Spinal cord (tissue), 10 donors: ENCODE data around the gene NIFK. TPM values are rescaled to one million over a fixed set of nuclear protein-coding genes. Genes with fewer than 3 reads are reported as not detected.

ENCODE experiments used
- DNase-seq, 6 donors: peaks; one replicate each; pipeline versions ENCODE4 v3.0.0 to v3.0.0-alpha.2; 2013 to 2015; ENCODE audit warnings: low spot score in 6 of 6, low read depth in 4 of 6
- H3K27ac ChIP-seq: one replicate; pipeline ENCODE4 v1.5.1; 2013; ENCODE audit warnings: low read depth, low read length, control low read depth
- H3K27me3 ChIP-seq: one replicate; pipeline ENCODE4 v1.6.1; 2013; ENCODE audit warnings: low read length; ENCODE audit not compliant: control insufficient read depth, insufficient read depth
- H3K36me3 ChIP-seq: one replicate; pipeline ENCODE4 v1.6.1; 2013; ENCODE audit warnings: low read length; ENCODE audit not compliant: control insufficient read depth, insufficient read depth
- H3K4me1 ChIP-seq: one replicate; pipeline ENCODE4 v1.6.1; 2013; ENCODE audit warnings: low read length; ENCODE audit not compliant: control insufficient read depth, insufficient read depth
- H3K4me3 ChIP-seq: one replicate; pipeline ENCODE4 v1.5.1; 2013; ENCODE audit warnings: low read depth, low read length, control low read depth
- H3K9me3 ChIP-seq: one replicate; pipeline ENCODE4 v1.6.1; 2013; ENCODE audit warnings: low read length; ENCODE audit not compliant: control insufficient read depth, insufficient read depth
- WGBS: methylation state at CpG from one replicate; pipeline ENCODE4 v1.1.5; 2013; ENCODE audit warnings: missing lambda C conversion rate; ENCODE audit not compliant: insufficient coverage; 5-methylcytosine and 5-hydroxymethylcytosine counted together
- polyA plus RNA-seq, 2 donors: library from polyadenylated mRNA; unstranded; fragments of 120-200 nt; gene quantifications; one replicate each; pipeline ENCODE4 v1.2.1, GENCODE V29; 2013; ENCODE audit not compliant: insufficient read length in 2 of 2
- total RNA-seq, 2 donors: library from RNA; depleted of rRNA in 1 of 2; stranded (reverse); fragments of 120-200 nt in 1 of 2; fragments of >200 nt in 1 of 2; gene quantifications; one replicate each; pipeline versions ENCODE4 v1.2.3 to v1.2.4, GENCODE V29; 2013 to 2014
- donor health status: healthy.

The NIFK gene
- total and polyA plus RNA-seq, 4 donors, result 44.9 to 62.9 (median 55.2) TPM

DNA sequence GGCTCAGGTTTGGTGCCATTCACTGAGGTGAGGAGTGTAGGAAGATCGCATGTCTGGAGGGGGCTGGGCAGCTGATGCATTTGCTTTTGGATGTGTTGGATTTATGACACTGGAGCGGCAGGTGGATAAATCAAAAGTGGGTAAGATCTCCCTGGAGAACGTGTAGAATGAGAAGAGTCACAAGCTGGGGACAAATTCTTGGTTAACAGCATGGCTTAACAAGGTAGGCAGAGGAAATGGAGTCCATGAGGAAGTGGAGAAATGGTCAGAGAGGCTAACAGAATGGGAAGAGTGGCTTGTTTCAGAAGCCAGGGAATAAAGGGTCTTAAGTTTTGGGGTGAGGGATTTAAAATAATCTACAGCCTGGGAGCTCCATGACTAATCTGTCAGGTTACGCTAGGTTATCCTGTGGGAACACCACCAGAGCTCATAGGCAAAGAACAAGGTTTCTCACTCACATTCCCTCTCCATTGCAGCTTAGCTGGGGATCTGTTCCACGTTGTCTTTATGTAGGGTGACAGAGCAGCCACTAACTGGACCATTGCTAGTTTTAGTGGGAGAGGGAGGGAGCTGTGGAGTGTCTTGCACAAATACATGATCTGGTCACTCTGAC, 31.6 kb upstream of the NIFK start:
- H3K36me3 ChIP-seq, result peaks cover 22% of the 10 kb centered on the region
- H3K4me3 ChIP-seq, result no peak overlapping the region
- DNase-seq, result no peak
- no peak overlapping the region for H3K27ac ChIP-seq
- no peaks in the 10 kb centered on the region for H3K4me1 ChIP-seq
- H3K27me3 ChIP-seq, result no peaks in the 10 kb centered on the region
- WGBS, result 85% methylated on average over 4 of the region's 5 CpGs
- no peaks in the 10 kb centered on the region for H3K9me3 ChIP-seq

DNA sequence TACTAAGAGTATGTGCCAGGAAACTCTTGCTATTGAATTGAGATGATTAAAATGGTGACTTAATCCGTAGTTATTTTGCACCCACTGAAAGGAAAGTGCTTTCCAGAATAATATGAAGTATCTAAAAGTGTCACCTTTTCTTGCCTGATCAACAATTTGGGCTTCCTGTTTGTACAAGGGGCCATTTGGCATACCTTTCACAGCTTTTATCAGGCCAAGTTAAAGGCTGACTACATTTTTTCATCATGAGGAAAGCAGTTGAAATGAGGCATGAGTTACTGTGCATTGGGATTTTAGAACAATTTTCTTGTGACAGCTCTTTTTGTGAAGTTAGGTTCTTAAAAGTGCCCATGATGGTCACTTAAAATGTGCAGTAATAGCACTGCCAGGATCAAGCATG, 29.9 kb upstream of the NIFK start:
- no peak overlapping the region for H3K4me3 ChIP-seq
- no peak for DNase-seq
- no peaks in the 10 kb centered on the region for H3K9me3 ChIP-seq
- 100% methylated on average over 1 of the region's 1 CpG for WGBS
- H3K4me1 ChIP-seq, result no peaks in the 10 kb centered on the region
- no peaks in the 10 kb centered on the region for H3K27me3 ChIP-seq
- H3K27ac ChIP-seq, result no peak overlapping the region
- peaks cover 29% of the 10 kb centered on the region for H3K36me3 ChIP-seq

DNA sequence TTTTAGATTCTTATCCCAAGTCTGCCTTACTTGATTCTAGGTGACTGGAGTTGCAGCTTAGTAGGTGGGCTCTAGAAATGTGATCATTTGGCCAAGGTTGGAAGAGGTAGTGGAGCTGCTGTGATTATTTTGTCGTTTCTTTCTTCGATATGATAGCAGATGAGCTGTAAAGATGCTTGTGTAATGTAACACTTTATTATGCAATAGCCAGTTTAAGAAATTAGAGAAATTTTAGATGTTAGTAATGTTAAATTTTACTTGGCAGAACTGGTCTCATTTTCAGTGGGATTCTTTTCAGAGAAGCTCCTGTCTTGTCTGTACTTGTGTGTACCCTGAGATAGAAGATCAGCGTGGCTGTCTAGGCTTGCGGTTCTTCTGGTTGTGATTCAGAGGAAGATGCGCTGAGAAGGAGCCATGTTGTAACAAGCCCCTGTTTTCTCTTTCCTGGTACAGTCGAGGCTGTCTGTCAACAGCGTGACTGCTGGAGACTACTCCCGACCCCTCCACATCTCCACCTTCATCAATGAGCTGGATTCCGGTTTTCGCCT, 28.1 kb upstream of the NIFK start:
- no peak for DNase-seq
- no peaks in the 10 kb centered on the region for H3K9me3 ChIP-seq
- no peaks in the 10 kb centered on the region for H3K27me3 ChIP-seq
- H3K4me3 ChIP-seq, result no peak overlapping the region
- H3K27ac ChIP-seq, result no peak overlapping the region
- H3K4me1 ChIP-seq, result no peaks in the 10 kb centered on the region
- H3K36me3 ChIP-seq, result peaks cover 28% of the 10 kb centered on the region
- 100% methylated on average over 5 of the region's 10 CpGs for WGBS

DNA sequence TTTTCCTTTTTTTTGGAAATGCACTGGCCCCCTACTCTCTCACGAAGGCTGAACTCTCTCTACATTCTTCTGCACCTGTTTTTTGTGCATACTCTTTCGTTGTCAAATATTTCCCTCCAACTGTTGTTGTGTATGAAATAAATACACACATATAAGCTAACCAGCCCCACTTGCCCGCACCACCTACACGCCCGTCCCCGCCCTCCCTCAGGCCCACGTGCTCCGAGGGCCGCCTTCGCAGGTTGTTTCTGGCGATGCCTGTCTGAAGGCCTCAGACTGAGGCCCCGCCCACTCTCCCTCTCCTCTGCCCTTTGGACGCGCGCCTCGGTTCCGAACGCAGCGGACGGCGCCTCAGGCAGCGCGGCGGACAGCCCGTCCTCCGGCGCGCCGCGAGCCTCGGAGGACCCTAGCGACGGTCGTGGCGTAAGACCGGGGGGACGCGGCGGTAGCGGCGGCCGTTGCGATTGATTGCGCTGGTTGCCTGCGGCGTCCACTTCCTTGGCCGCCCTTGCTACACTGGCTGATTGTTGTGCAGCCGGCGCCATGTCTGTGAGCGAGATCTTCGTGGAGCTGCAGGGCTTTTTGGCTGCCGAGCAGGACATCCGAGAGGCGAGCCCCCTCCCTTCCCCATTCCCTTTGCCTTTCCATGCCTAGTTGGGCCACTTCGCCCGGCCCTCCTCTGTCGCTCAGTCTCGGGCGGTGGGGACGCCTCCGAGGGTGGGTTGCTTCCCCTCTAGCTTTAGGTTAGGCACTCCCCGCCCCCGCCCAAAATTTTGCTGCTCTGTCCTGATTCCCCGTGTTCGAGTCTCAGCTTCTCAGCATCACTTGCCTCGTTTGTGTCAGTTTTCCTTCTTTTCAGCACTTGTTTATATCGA, 18.8 kb upstream of the NIFK start, which contains the start of gene TSN:
Gene TSN, plus strand, starts transcription at position 415 of the 875 bp plus-strand sequence. Its CDS starts 129 bp downstream, at position 544.
- no peaks in the 10 kb centered on the region for H3K9me3 ChIP-seq
- WGBS, result under 1% methylated on average over 64 of the region's 67 CpGs
- H3K4me3 ChIP-seq, result peak within 1 kb of the TSS; percentile 80
- peak; percentile 92 to 99 (median 96) for DNase-seq
- peaks cover 5% of the 10 kb centered on the region for H3K36me3 ChIP-seq
- H3K4me1 ChIP-seq, result peaks cover 9% of the 10 kb centered on the region
- H3K27me3 ChIP-seq, result no peaks in the 10 kb centered on the region
- H3K27ac ChIP-seq, result peak within 1 kb of the TSS; percentile 79

DNA sequence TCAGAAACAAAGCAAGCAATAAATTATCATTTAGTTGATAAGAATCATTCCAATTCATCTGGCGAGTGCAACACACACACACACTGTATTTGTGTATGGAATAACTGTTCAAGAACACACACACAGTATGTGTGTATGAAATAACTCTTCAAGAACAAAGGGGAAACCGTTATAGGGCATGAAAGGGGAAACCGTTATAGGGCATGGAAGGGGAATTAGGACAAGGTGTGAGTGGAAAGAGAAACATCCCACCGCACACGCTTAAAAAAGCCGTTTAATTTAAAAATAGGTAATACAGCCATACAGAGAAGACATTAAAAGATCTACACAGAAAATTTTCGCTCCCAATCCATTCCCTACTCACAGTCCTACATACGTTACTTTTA, 18.2 kb upstream of the NIFK start:
- H3K27ac ChIP-seq, result peak overlapping the region; percentile 29
- peaks cover 9% of the 10 kb centered on the region for H3K4me1 ChIP-seq
- H3K9me3 ChIP-seq, result no peaks in the 10 kb centered on the region
- peak overlapping the region; percentile 78 for H3K4me3 ChIP-seq
- peaks cover 5% of the 10 kb centered on the region for H3K36me3 ChIP-seq
- no peak for DNase-seq
- WGBS, result 0% methylated on average over 2 of the region's 8 CpGs
- H3K27me3 ChIP-seq, result no peaks in the 10 kb centered on the region

DNA sequence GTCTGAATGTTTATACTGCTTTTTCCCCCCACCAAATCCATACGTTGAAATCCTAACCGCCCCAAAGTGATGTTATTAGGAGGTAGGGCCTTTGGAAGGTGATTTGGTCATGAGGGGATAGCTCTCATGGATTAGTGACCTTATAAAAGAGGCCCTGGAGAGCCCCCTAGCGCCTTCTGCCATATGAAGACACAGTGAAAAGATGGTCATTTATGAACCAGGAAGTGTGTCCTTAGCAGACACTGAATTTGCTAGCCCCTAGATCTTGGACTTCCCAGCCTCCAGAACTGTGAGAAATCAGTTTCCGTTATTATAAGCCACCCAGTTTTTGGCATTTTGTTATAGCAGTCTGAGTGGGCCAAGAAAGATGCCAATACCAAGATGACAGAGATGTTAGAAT, 11.5 kb upstream of the NIFK start:
- Histone ChIP-seq H3K4me1 (no peaks in the 10 kb centered on the region), H3K27me3 (no peaks in the 10 kb centered on the region), H3K27ac (no peak overlapping the region), H3K4me3 (no peak overlapping the region), H3K9me3 (no peaks in the 10 kb centered on the region), H3K36me3 (no peaks in the 10 kb centered on the region)
- peak in 1 of 6 donors; percentile 3 for DNase-seq
- 11% methylated on average over 1 of the region's 4 CpGs for WGBS

DNA sequence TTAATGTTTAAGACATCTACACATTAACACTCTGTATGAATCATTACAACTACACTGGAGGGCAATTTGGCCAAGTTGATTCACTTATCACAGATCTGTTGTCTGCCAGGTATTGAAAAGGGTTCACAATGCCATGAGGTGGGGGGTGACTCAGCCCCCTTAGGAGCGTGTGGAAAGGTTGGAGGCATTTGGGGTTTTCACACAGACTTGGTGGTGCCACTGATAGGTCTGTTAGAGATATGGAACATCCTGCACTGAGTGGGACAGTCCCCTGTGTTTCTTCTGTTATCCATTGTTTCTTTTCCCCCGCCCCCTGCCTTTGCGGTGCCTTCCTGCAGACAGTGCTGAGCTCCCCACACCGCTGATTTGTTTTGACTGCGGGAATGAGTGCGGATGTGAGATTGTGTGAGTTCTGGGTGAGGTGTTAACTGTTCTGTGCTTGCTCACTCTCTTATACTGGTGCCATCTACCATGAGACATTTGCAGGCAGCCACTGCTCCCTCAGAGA, 9.4 kb upstream of the NIFK start:
- no peak overlapping the region for H3K27ac ChIP-seq
- no peak for DNase-seq
- 71% methylated on average over 1 of the region's 6 CpGs for WGBS
- no peak overlapping the region for H3K4me3 ChIP-seq
- H3K9me3 ChIP-seq, result no peaks in the 10 kb centered on the region
- H3K27me3 ChIP-seq, result no peaks in the 10 kb centered on the region
- no peaks in the 10 kb centered on the region for H3K4me1 ChIP-seq
- H3K36me3 ChIP-seq, result no peaks in the 10 kb centered on the region

DNA sequence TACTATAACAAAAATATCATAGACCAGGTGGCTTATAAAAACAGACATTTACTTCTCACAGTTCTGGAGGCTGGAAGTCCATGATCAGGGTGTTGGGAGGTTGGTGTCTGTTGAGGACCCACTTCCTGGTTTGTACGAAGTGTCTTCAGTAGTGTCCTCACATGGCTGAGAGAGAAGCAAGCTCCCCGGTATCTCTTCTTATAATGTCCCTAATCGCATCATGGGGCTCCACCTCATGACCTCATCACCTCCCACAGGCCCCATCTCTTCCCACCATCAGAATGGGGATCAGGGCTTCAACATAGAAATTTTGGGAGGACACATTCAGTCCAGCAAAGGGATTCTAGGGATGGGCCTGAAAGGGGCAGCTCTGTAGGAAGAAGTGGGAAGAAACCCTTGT, 4.8 kb upstream of the NIFK start:
- Histone ChIP-seq H3K36me3 (no peaks in the 10 kb centered on the region), H3K4me1 (peaks cover 8% of the 10 kb centered on the region), H3K27ac (no peak overlapping the region), H3K27me3 (no peaks in the 10 kb centered on the region), H3K9me3 (no peaks in the 10 kb centered on the region), H3K4me3 (no peak overlapping the region)
- no peak for DNase-seq
- no CpG with 5 or more reads among the region's 3 CpGs for WGBS

DNA sequence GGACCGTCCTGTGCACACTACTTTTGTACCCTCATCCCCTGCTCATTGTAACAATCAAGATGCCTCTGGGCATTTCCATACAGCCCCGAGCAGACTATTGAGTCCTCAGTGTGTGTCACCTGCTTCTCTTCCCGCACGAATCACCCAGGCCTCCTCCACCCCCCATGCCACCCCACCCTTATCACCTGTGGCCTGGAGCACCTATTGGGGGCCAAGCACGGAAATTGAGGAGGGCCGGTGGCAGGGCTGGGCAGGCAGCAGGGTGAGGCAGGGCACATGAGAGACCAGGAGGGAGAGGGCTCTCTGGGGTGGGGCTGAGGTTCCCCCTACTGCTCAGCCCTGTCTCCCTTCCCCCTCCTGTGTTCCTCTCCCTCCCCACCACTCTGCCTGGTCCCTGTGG, 4.3 kb upstream of the NIFK start:
- H3K27me3 ChIP-seq, result no peaks in the 10 kb centered on the region
- no peak for DNase-seq
- peaks cover 2% of the 10 kb centered on the region for H3K36me3 ChIP-seq
- no peak overlapping the region for H3K27ac ChIP-seq
- H3K9me3 ChIP-seq, result no peaks in the 10 kb centered on the region
- H3K4me3 ChIP-seq, result no peak overlapping the region
- H3K4me1 ChIP-seq, result peaks cover 8% of the 10 kb centered on the region
- WGBS, result 87% methylated on average over 4 of the region's 6 CpGs
